Measurements from ENCODE around the gene CLDN14.

DNA sequence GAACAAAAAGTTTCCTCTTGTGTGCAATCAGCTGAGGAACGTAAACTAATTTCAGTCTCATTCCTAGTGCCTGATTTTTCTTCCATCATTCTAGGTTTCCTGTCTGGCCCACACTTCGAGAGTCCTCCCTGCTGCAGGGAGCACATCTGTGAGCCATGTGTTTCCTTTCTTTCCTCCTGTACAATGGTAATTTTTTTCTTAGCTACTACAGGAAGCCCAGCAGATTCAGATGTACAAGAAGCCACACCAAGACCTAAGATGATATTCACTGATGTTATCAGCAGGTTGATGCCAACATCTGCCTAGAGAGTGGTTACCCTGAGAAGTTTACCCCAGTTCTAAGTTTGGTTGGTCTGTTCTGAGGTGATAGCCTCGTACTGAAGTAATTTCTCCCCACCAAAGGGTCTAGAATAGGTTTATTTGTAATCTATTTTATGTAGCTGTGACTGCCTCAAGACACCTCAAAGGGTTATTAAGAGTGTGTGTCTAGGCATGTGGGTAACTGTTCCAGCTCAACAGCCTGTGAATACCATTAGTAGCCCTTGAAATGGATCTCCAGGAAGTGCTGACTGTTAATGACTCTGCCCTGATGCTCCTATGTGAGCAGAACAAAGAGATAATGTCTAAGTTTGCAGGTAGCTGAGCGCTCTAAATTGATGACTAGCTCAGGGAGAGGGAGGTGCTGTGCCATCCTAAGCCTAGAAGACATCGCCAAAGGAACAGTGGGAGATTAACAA lies 31.7 kb upstream of the CLDN14 start:
- TF ChIP-seq, protein P1, sequence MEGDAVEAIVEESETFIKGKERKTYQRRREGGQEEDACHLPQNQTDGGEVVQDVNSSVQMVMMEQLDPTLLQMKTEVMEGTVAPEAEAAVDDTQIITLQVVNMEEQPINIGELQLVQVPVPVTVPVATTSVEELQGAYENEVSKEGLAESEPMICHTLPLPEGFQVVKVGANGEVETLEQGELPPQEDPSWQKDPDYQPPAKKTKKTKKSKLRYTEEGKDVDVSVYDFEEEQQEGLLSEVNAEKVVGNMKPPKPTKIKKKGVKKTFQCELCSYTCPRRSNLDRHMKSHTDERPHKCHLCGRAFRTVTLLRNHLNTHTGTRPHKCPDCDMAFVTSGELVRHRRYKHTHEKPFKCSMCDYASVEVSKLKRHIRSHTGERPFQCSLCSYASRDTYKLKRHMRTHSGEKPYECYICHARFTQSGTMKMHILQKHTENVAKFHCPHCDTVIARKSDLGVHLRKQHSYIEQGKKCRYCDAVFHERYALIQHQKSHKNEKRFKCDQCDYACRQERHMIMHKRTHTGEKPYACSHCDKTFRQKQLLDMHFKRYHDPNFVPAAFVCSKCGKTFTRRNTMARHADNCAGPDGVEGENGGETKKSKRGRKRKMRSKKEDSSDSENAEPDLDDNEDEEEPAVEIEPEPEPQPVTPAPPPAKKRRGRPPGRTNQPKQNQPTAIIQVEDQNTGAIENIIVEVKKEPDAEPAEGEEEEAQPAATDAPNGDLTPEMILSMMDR (conservative IDR thresholded peaks at IDR 0.05) = no peak
- no peak for TF ChIP-seq ZFX (IDR thresholded peaks at IDR 0.05)
